ENCODE measurements around the gene MAP2K6.
A peak's percentile ranks its signal among the peaks of the same experiment; 100 is the strongest.
"Not testable (repeated sequence)": the region's sequence is repeated elsewhere in the genome, so short reads cannot be mapped to it uniquely, and the experiment has no call there.

The MAP2K6 gene

DNA sequence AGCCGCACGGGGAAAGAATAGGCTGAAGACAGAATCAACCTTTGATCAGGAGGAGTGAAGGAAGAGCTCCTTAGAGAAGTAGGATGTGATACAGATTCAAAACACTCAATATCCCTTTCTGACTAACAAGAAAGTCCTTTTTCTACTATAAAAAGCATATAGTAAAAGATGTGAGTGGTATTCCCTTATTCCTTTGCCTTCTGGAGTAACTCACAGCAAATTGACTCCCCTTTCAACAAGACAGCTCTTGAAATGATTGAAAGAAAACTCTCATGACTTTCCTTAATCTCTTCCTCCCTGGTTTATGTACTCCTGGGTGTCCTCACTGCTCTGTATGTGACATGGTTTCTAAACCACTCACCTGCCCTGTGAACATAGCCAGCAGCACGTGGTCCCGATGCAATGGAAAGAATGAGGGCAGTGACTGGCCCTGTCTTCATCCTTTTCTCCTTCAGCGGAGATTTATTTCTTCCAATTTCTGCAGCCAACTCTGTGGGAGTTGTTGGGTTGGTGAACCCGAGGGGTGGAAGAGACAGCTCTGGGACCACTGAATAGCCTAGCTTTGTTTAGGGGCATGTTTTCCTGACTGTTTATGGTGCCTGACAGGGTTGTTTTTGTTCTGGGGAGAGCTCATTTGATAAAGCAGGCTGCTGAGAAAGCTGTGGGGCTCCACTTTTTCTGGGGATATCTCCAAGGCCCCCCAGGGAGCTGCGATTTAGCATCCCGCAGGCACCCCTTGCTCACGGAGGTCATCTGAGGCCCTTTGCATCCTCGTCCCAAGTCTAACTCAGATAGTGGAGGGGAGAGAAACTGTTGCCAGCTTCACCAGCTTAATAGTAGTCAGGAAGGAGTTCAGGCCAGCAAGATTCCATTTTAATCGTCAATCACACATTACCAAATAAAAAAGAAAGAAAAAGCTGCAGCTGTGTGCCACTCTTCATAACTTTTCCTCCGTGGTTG is 46.7 kb downstream of the MAP2K6 start:
- no peak for DNase-seq

DNA sequence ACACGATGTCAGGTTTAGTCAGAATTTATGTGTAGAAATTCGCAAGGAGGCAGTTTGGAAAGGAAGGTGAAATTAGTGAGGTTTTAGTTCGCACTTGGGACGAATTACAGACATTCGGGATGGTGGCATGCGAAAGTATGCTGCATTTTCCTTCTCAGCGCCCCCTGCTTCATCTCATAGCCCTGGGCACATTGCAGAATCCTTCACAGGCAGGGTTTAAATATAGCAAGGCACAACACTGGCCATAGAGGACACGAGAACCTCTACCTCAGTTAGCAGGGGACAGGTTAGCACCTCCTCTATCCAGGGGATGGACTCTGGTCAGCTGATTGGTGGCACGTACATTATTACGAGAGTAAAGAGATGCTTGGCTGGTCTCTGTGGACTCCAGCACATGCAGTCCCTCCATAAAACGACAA is 47.5 kb downstream of the MAP2K6 start:
- DNase-seq: no peak

DNA sequence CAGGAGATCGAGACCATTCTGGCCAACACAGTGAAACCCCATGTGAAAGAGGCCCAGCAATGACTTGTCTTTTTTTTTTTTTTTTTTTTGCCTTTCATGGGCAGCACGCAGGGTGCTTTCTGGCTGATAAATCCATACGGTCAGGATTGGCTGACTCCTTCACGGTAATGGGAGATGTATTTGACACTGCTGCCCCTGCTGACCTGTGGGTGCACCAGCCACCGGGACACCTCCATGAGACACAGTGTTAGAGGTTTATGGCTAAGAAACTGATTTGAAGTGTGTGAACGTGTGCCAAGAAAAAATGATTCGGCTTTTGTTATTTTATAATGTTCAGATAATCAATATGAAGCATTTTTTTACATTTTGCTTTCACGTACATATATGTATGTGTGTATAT is 48.4 kb downstream of the MAP2K6 start:
- no peak for DNase-seq

DNA sequence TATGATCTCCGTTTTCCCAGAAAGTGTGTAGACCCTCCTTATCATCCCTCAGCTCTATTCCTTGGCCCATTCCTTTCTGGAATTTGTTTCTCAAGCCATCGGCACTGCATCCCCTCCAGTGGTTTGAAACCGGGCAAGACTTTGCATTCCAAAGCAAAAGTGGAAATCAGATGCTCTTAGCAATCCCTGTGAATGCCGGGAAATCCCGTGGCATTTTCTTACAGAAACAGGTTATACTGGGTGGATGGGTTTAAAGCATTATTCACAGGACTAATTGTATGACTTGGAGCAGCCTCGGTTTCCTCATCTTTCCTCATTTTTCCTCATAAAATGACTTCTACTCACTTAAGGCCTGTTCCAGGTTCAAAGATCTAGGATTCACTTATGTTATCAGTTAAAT is 52.0 kb downstream of the MAP2K6 start:
- no peak for DNase-seq

DNA sequence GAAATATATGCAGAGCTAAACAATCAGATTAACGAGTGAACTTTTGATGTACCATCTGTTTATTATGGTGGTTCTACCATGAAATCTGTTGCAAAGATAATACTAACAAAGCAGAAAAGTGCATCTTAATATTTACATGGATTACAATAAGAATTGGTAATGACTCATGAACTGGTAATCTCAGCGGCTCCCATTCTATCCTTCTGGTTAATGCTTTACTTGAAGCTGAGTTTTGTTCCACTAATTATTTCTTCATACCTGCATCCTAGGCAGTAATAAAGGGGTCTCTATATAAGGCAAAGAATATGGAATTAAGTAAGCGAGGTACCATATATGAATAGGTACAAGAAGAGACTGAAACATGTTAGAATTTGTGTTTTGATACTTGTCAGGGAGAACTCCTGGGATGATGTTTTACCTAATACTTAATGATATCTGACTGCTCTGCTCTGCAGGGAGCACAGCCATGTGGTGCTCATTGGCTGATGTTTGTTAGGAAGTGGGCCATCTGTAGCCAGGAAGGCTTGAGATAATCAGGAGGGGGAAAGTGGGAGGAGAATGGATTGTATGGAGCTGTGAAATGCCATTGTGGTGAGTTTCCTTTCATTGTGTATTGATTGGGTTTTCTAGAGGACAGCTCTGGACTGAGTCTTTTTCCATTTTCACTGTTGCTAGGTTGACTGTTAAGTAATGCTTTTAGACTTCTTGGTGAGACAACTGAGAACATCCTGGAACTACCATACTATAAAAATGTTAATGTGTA is 52.6 kb downstream of the MAP2K6 start:
- DNase-seq: peak; percentile 35

DNA sequence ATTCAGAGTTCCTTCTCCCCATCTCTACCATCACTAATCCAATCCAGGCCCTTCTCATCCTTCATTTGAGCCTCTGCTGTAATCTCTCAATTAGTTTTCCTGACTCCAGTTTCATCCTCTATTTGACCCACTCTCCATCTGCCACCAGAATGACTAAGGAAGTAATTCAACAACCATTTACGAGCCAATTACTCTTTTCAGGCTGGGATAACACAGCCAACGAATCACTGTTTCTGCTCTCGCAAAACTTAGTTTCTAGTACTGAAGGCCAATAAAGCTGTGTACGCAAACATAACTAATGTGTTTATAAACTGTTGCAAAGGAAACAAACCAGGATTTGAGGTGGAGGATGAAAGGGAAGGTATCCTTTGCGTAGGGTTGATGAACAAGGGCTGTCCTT is 53.7 kb downstream of the MAP2K6 start:
- no peak for DNase-seq

DNA sequence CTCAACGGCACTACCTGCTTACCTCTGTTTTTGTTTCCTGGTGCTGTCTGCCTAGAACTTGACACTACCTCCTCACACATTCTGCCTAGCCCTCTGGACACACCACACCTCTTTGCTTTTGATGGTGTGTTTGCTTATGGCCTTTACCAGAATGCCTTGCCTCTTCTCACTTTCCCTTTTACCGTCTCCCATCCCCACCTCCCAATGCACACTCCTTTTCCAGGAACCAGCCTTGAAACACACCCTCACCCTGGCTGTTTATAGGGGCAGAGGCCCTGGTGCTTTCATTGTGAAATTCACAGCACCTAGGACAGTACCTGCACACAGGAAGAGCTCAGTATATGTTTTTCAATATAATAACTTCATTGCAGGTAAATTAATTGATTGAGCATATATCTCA is 56.2 kb downstream of the MAP2K6 start:
- DNase-seq: no peak

DNA sequence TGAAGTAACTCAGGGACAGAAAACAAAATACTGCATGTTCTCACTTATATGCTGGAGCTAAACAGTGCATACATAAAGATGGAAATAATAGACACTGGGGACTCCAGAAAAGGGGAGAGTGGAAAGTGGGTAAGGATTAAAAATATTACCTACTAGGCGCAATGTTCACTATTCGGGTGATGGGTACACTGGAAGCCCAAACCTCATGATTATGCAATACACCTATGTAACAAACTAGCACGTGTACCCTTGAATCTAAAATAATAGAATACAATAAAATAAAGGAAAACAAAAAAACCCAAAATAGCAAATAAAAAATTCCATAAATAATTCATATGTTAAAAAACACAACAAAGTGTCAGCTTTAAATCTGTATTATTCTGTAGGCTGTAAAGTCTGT is 56.9 kb downstream of the MAP2K6 start:
- DNase-seq: no peak

DNA sequence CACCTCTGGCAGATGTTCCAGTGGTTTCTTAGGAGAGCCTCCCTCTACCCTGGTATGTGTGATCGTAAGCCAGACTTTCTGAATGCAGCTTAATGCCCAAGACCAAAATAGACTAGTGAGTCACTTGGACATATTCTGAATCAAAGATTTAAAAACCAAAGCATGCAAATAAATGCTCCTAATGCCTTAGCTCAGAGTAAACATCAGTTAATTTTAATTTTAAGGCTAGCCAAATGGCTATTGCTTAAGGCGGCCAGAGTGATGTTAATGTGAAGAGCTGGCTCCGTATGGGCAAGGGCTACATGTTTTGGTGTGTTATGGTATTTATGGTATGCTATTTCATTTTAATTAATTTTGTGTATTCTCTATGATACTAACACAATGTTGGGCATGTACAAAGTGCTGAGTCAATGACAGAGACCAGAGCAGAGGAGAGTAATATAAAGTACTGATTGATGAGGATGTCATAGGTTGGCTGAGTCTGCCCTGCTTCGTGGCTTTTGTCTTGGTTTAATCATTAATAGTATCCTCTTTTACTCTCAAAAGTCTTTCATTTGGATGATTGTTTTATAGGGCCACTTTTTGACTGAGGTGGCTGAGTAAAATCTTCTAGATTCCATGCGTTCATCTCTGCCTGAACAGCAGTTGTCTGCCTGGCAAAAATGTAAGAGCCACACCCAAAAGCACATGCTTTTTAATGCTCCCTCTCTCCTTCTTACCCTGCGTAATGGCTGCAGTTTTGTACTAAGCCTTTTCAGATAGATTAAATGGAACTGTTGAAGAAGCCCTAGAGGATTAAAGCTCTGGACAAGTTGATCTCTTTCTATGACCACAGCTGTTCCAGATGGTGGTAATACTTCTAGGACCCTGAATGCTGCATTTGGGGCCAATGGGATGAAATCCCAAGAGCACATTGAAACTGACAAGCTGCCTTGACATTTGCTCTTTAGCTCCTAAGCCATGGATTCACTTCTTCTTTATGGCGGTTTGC is 59.6 kb downstream of the MAP2K6 start:
- peak; percentile 61 for DNase-seq

DNA sequence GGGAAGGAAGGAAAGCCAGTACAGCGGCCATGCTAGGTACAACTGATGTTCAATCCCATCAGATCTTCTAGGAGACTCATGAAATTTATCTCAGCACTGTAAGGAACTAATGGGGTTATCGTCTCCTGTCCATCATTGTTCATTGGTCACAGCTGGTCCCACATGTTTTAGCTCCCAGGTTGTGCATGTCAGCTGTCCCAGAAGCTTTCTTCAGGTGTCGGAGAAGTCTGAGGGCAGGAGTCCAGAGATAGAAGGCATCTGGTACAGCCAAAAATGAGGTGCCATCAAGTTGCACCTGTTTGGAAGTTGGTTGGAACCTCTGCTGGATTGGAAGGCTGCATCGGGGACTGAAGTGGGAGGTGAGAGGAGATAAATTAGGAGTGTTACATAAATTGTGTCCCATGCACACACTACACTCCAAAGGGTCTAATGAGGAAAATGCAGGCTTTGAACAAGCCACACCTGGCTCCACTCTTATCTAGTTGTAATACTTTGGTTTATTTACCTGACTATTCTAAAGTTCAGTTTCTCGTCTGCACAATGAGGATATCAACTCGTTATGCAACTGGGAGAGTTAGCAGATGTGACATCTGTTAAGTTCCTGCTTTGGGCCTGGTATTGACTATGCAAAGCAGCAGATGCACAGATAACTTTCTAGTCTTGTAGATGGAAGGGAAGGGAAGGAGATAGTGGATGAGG is 62.9 kb downstream of the MAP2K6 start:
- no peak for DNase-seq

DNA sequence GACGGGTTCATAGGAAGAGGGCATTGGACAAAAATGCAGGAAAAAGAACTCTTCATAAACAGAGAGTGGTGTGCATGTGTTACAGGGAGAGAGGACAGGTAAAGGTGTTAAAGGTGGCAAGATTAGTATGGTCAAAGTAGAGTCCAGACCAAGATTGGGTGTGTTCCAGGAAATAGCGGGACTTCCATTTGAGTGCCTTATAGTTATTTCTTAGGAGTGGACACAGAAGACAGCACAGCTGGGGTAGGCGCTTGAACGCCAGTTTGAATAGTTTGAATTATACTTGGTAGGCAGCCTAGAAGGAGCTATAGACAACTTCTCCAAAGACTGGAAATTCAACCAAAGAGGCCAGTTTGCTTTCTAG is 63.4 kb downstream of the MAP2K6 start:
- DNase-seq: no peak

DNA sequence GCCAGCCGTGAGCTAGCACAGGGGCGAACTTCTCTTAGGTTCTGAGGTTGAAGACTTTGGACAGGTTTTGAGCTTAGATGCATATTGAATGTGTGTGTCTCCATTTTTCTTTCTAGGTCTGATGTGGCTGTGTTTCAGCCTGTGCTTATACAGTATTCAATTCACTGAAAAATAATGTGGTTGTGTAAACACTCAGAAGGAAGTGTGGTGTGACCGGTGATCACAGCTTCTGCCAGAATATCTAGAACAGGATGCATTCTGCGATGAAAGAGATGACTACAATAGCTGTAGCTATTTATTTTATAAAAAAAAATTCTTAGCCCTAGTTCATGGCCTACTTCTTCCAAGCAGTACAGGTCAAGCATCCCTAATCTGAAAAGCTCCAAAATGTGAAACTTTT is 64.4 kb downstream of the MAP2K6 start:
- DNase-seq: no peak

DNA sequence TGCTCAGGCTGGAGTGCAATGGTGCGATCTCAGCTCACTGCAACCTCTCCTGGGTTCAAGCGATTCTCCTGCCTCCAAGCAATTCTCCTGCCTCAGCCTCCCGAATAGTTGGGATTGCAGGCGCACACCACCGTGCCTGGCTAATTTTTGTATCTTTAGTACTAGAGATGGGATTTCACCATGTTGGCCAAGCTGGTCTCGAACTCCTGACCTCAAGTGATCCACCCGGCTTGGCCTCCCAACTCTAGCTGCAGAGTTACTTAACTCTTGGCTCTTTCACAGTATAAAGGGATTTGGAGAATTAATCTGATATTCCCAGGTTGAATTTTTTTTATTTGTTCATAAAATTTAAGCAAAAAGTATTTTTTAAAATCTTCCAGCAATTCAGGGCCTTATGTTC is 65.3 kb downstream of the MAP2K6 start:
- not testable (repeated sequence) for DNase-seq

DNA sequence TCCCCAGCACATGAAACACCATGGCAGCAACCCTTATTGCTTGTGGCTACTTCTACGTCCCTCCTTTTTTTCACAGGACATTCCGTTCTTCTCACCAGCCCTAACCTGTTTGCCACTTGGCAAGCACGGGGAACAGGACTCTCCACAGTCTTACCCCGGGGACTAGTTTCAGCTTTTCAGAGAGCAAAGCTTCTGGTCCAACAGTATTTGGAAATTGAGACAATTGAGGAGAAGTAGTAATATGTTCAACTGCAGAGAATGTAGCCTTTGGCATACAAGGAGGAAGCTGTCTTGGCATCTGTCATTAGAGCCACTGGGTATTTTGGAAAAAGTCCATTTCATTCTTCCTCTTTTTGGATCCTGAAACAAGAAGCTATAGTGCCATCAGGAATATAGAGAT is 65.7 kb downstream of the MAP2K6 start:
- no peak for DNase-seq

DNA sequence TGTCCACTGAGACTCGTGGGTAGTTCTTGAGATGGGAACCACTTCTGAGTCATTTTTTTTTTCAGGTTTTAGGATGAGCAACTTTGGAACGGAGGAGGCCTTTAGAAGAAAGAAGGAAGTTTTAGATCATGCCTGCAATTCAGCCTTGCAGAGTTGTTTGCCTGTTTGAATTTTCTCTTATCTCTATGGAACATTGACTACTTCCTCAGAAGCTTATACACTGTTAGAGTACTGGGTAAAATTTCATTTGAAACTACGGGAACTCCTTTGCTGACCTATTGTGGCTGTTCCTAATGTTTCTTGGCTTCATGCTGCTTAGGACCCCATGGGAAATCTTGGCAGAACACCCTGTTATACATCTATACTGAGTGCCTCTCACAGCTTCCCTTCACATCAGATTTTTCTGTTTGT is 70.8 kb downstream of the MAP2K6 start:
- DNase-seq: no peak

DNA sequence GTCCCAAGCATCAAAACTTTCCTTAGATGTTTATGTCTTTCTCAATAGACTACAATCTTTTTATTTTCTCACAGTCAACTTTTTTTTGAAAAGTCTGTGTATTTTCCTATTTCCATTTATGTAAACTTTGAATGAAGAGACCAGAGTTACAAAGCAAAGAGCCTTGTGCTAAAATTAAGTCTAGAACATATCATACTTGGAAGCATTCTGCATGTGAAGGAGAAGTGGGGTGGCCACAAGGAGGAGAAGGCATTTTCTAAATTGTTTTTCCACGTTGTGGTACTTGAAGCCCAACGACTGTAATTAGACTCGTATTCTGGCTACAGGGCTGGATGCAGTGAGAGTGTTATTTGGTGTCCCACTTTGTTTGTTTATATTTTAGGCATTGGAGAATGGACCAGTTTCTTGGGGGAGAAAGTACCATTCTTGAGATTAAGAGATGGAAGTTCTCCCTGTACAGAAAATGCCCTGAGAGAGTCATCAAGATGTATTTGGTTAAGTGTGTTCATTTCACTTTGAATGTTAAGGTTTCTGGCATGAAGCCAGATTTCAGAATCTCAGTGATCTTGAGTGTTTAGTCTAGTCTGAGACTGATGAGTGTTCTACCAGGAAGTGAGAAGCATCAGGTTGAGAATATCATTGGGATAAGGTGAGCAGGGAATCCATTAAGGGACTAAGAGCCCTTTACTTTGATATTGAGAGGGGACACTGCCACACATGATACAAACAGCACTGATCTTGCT is 71.6 kb downstream of the MAP2K6 start:
- DNase-seq: peak; percentile 6

DNA sequence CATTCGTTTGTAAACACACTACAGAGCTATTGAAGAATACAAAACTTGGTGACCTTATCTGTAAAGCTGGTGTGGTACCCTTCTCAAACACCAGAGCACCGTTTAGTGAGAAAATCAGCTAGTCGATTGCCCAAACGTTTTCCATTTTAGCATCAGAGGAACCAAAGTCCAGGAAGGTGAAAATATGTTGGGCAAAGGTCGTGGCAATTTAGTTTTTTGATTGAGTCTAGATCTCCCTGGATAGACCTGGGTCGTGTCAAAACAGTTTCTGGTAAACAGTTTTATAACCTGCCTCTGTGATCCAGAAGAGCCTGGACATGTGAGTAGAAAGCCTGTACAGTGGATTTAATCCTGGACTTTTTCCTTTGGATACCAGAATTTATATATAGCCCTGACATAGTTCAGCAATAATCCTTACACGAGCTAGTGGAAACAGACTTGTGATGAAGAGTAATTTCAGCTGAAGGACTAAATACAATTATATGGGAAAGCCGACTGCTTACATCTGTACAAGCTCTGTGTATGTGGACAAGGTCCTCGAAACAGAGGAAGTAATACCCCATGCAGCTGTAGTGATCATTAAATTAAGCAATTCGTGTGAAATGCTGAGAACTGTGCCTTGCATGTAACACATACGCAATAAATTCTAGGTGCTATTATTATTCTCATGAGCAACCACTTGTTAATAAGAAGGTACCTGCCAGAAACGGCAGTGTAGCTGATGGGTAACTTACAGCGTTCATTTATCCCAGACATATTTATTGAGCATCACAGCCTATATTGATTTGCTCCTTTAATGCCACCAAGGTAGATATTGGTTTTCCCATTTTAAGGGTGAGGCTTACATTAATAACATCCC is 72.5 kb downstream of the MAP2K6 start:
- no peak for DNase-seq

DNA sequence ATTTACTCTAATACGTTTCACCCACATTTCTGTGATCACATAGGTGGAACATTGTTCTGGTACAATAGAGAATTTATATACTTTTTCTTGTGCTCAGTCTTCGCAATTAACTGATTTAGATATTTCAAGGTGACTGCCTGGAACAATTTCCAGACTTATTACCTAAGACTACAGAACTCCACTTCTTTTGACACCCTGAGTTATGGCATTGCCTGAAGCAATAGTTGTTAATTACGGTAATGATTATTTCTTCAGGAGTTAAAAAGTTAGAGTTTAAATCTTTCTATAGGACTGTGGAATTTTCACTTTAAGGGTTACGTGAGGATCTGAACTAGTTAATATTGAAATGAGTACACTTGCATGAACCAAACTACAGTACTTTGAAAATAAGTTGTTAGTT is 74.8 kb downstream of the MAP2K6 start:
- DNase-seq: no peak

DNA sequence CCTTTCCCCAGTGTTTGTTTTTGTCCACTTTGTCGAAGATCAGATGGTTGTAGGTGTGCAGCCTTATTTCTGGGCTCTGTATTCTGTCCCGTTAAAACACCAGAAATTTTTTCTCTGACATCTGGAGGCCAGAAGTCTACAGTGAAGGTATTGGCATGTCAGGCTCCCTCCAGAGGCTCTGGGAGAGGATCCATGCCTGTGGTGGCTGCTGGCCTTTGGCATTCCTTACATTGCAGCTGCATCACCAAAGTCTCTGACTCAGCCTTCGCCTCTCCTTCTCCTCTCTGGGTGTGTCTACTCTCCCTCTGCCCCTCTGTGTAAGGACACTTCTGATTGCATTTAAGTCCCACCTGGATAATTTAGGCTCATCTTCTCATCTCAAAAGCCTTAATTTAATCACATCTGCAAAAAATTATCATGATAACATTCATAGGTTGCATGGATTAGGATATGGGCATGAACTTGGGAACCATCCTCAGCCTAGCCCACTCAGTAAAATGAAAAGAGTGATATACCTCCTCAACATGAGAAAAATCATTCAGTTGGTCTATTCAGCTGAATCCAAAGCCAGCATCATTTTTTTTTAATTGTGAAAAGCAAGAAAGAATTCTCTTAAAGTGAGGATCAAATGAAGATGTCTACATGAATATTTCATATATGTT is 78.0 kb downstream of the MAP2K6 start:
- DNase-seq: peak; percentile 92

DNA sequence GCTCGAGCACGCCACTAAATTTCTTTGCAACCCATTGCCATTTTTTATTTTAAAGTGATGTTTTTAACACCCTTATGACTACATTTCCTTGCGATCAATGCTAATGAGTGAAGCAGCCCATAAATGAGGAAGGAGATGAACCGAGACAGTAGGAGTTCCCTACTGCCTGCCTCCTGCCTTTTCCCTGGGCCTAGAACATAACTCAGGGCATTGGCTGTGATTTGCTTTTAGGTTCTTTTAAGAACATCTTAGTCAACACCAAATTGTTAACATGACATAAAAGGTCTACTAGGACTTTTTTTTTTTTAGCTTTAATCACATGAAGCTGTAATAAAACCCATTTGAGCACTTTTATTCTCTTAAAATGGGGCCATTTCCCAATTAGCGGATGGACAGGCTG is 81.3 kb downstream of the MAP2K6 start:
- no peak for DNase-seq
